Testis (tissue), 2 donors: Measurements from ENCODE around the gene NINL.

Experiments used
- POLR2A ChIP-seq: fragments of 450-650 bp; IDR thresholded peaks from one replicate; pipeline ENCODE4 v1.6.1; 2017; ENCODE audit warnings: antibody characterized with exemption, mild to moderate bottlenecking, moderate library complexity
- TF ChIP-seq, protein P1 (sequence below), 3 experiments: fragments of 450-650 bp in 2 of 3; fragments of 200-600 bp in 1 of 3; sonication (generic) in 1 of 3; IDR thresholded peaks; one replicate each; pipeline ENCODE4 v1.5.1; 2016 to 2019; ENCODE audit warnings: antibody characterized with exemption in 3 of 3, mild to moderate bottlenecking in 2 of 3, moderate library complexity in 1 of 3

DNA sequence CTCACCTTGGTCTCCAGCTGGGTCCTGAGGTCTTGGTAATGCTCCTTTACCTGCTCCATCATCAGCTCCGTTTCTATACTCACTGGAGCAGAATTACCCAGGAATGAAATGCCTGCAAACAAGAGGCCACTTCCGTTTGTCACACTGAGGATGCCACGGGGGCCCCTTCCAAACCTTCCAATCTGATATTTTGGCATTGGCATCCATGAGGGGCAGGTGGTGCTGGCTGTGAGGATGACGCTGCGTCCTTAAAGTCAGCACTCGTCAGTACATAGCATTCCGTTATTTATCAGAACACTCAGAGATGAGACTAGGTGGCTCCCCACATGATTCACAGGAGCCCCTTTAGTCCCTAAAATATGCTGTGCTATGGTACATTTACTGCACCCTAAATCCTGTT lies 105.2 kb downstream of the NINL start:
- TF ChIP-seq, protein P1, sequence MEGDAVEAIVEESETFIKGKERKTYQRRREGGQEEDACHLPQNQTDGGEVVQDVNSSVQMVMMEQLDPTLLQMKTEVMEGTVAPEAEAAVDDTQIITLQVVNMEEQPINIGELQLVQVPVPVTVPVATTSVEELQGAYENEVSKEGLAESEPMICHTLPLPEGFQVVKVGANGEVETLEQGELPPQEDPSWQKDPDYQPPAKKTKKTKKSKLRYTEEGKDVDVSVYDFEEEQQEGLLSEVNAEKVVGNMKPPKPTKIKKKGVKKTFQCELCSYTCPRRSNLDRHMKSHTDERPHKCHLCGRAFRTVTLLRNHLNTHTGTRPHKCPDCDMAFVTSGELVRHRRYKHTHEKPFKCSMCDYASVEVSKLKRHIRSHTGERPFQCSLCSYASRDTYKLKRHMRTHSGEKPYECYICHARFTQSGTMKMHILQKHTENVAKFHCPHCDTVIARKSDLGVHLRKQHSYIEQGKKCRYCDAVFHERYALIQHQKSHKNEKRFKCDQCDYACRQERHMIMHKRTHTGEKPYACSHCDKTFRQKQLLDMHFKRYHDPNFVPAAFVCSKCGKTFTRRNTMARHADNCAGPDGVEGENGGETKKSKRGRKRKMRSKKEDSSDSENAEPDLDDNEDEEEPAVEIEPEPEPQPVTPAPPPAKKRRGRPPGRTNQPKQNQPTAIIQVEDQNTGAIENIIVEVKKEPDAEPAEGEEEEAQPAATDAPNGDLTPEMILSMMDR (IDR thresholded peaks at IDR 0.05): no peak
- no peak for TF ChIP-seq POLR2A
